Activated T-cell treated with anti-CD3 and anti-CD28 coated beads for 1 hour (primary cell): ENCODE results near the gene ATG5.

Source experiments
- DNase-seq: peaks from one replicate; pipeline ENCODE4 v3.0.0-alpha.2; 2020; ENCODE audit warnings: low read depth

ATG5 gene

DNA sequence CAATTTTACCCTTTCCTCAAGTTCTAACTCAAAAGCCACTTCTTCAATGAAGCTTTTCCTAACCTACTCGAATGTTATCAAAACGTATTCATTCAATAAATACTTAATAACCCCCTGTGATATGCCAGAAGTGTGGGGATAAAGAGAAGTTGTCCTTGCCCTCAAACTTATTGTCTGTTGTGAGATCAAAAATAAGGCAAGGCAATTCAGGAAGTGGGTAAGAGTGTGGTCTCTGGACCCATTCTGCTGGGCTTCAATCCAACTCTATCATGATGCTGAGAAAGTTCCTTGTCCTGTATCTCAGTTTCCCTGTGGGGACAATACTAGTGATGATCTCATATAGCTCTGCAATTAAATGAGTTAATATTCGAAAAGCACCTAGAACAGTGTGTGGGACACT is 146.7 kb downstream of the ATG5 start:
- no peak for DNase-seq

DNA sequence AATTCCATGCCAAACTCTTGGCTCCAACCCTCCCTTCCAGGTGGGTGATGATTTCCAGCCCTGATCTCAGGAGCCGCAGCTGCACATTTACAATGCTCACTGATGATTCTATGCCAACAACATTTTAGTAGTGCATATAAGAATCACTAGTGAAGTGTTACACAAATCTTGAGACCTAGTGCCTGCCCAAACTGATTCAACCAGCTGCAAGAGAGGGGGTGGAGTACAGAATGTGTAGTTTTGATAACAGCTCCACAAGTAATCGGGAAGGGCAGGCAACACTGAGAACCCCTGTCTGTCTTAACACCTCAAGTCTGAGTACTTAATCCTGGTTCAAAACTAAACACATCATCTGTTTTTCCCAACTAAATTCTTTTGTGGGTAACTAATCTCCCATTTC is 147.8 kb downstream of the ATG5 start:
- no peak for DNase-seq

DNA sequence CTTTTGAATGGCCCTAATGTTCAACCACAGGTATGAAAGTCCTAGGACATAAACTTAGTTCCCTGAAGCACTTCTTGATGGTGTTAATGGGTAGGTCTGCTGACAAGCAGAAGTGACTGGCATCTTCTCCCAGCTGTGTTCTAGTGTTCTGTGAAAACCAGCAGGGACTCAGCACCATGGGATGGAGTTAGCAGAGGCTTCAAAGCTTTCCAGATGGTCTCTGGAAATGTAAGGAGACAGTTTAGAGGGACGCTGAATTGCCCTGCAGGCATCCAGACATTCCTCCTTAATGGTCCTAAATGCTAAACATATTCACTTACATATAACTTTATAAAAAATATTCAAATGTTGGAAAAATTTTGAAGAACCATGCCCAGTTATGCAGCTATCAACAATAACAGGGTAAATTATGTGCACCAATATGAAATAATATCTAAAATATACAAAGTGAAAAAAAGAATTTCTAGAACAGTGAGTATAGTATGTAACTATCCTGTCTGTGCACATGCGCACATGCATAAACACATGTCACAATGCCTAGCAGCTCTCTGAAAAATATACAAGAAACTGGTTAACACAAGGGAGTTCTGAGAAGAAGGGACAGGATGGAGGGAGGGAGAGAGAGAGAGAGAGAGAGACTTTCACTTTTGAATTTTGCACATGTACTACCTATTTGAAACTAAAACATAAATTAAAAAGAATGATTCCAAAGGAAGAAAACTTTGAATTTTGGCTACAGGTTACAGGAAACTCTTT is 152.3 kb downstream of the ATG5 start:
- no peak for DNase-seq

- DNase-seq: no peak
Measured at GRCh38 chr6:106170030-106170791, 155.3 kb downstream of the ATG5 start.

DNA sequence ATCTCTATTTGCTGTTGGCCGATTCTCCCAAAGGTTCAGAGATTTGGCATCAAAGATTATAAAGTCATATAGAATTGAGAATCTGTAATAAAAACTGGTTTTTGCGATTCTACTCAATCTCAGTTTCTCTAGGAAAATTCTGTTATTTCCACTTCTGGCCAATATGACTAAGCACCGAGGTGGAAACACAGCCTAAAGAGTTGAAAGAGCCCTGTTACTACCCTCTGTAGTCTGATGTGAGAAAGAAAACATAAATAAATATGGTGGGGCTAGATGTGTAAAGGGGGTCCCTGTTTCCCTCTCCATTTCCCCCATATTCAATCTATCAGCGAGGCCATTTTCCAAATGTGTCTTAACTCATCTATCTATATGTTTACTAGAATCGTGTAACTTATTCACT is 156.0 kb downstream of the ATG5 start:
- DNase-seq: no peak

DNA sequence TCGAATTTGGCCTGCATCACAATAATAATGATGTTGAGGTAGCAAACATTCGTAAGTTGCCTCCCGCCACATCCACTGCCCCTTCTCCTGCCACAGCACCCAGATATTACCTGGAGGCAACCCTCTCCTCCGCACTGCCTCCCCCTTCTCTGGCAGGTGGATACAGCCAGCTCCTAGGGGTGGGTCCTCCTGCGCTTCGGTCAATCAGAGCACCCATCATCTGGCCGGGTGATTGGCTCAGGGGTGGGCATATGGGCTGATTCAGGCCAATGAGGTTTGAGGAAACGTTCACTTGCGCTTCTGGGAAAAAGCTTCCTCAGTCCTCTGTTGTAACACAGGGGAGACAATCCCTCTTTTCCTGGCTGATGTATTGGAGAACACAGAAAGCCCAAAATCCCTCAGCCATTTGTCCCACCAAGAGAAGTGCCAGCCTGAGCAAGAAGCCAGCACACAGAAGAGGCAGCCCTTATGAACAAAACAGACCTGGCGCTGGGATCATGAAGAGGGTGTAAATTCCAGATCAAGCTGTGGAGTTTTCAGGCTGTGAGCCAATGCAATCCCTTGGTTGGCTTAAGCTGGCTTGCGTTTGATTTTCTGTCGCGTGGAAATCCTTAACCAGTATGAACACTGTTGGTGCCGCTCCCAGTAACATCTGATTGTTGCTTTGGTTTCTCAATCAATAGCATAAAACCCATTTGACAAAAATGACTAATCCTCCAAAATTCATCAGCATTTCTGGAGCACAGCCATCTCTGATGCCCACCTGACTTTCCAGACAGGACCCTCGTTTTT is 157.3 kb downstream of the ATG5 start:
- no peak for DNase-seq

DNA sequence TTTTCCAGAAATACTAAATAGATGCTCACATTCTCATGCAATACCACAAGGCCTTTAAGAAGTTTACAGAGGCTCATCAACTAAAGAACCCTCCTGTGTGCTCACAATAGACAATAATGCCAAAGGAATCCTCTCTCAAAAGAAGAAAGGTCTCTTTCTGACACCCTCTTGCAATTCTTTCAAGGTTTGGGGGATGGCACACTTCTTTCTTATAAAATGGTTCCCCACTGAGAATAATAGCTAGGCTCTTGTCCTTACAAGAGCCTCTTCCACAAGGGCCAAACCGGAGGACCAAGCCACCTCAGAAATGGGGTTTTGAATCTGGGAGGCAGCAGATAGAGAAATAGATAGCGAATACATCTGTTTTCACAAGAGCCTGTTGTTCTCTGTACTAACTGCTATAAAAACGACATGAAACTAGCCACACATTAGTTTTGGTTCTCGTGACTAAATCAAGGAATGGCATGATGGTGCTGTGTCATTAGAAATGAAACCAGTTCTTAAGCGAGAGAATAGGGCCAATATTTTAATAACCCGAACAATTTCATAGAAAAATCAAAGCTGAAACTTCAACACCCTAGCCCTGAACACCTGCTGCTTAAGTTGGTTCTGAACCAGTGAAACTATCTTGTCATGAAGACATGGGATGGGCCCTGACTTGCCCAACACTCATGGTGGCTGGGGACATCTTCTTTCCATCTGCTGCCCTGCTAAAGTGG is 158.3 kb downstream of the ATG5 start:
- DNase-seq: no peak

GRCh38 chr6:106165885-106166485 is 159.6 kb downstream of the ATG5 start:
- no peak for DNase-seq

DNA sequence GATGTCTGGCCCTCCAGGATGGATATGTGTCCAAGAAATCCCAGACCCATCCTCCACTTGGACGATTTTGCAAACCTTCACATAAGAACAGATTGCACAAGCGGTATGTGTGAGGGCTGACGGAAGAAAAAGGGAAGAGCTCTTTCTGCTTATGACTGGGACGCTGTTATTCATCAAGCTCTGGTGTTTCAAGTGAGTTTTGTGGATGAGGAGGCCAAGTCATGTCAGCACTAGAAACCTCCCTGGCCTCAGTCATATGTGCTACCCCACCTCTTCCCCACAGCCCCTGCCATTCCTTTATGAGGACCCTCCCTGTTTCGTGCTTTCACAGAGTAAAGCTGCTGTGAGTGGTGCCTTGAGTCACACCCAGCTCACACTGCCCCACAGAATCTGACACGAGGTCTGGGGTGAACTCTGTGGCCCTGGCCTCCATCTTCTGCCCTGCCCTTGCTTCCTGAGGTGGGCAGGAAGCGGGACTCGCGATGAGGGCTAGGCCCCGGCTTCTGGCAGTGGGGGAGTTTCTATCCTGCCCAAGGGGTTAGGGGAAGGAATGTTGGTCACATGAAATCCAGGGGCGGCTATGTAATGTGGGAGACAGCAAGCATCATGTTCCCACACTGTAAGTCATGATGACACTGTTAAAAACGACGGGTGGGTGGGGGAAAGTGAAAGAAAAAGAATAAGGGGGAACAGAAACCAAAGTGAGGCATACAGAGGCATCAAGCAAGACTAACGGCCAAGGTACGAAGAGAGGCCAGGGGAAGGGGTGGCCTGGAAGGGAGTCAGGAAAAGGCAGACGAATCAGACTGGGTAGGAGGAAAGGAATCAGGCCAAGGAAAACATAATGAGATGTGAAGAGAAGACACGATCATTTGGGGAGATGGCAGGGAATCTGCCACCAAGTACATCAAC is 161.3 kb downstream of the ATG5 start:
- DNase-seq: no peak

DNA sequence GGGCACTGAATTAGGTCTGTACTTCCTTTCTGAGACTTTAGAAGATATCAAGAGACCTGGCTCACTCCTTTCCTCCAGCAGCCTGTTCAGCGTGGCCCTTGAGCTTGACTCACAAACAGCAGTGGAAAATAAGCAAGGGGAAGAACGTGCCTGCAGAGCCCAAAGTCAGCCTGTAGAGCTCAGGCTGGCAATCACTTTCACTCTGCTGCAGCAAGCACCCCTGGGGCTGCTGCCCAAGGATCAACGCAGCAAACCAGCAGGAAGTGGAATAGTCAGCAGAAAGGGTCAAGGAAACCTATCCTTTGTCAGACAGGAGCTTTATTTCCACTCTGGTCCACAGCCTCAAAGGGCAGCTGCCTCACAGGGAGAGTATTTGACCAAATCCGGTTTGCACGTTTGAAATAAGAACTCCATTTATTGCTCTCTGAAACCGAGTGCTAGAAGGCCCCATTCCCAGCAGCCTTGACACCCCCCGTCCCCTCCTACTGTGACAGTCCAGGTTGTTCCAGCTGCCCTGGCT is 162.1 kb downstream of the ATG5 start:
- DNase-seq: no peak

GRCh38 chr6:106162921-106163320 is 162.6 kb downstream of the ATG5 start:
- no peak for DNase-seq

DNA sequence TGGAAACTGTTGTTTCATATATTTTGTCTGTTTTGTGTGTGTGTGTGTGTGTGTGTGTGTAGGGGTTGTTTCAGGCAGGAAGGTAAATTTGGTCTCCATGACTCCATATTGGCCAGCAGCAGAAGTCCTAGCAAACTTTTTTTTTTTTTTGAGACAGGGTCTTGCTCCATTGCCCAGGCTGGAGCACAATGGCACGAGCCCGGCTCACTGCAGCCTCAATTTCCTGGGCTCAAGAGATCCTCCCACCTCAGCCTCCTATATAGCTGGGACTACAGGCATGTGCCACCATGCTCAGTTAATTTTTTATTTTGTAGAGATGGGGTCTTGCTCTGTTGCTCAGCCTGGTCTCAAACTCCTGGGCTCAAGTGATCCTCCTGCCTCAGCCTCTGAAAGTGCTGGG is 163.7 kb downstream of the ATG5 start:
- no peak for DNase-seq

DNA sequence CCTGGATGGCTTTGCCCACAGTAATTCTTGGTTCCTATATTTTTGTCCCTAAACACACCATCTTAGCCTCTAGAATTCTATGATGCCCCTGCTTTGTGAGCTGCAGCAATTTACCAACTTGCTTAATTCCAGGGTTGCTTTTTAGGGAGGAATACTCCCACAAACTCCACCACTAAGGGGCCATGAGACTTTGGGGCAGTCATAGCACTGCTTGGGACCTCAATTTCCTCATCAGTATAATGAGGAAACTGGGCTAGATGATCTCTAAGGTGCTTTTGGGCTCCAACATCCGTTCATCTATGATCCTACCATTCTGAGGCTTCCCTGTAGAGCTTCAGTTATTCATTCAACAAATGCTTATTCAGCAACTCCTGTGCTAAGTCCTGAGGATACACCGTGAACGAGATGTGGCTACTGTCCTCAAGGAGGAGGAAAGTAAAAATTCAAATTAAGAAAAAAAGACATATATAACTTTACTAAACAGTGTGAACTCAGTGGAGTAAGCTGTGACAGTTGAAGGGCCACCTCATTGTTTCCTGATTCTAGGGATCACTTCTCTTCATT is 164.2 kb downstream of the ATG5 start:
- no peak for DNase-seq

DNA sequence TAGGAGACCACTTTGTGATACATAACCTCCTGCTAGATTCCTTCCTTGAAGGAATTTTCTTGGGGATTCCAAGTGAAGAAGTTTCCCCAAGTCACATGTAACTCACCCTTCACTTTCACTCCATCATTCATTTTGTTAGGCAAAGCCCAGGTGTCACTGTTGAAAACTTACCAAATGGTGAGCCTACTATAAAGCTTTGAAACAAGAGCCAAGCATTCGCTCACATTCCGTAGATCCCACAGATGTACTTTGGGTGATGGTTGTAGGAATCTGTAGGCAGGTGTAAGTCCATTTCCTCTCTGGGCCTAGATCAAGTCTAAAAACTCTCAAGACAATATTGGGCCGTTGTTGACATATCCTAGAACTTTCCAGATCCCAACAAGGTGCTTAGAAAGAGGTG is 165.4 kb downstream of the ATG5 start:
- no peak for DNase-seq

- DNase-seq: no peak
Measured at GRCh38 chr6:106159531-106159940, 166.0 kb downstream of the ATG5 start.

DNA sequence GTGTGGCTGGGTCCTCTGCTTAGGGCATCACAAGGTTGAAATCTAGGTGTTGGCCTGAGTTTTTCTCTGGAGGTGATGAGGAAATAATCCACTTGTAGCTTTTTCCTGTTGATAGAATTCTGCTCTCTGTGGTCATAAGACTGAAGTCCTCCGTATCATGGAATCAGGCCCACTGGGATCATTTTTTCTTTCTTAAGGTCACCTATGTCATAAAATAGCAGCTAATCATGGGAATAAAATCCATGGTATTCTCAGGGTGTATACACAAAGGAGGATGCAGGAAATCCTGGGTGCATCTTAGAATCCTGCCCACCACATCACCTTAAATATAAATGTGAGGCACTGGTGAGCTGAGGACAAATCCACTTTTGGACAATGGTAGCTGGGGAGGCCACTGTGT is 166.7 kb downstream of the ATG5 start:
- DNase-seq: no peak

DNA sequence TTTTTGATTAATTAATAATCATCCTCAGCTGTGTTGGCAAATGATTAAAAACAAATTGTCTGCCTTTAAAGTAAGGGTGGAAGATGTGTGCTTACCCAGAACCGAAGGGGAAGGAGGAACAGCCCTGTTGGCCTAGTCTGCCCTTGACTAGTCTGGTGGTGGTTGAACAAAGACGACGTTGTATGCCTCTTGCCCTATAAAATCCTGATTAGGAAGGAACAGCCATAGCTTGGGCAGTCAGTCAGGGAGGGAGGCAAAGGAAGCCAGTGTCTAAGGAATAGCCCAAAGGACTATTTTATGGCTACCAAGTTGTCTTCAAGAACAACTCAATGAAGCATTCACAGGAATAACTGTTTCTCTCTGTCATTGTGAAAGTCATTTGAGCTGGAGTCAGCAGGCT is 168.7 kb downstream of the ATG5 start:
- no peak for DNase-seq

- no peak for DNase-seq
Measured at GRCh38 chr6:106156413-106156812, 169.1 kb downstream of the ATG5 start.

DNA sequence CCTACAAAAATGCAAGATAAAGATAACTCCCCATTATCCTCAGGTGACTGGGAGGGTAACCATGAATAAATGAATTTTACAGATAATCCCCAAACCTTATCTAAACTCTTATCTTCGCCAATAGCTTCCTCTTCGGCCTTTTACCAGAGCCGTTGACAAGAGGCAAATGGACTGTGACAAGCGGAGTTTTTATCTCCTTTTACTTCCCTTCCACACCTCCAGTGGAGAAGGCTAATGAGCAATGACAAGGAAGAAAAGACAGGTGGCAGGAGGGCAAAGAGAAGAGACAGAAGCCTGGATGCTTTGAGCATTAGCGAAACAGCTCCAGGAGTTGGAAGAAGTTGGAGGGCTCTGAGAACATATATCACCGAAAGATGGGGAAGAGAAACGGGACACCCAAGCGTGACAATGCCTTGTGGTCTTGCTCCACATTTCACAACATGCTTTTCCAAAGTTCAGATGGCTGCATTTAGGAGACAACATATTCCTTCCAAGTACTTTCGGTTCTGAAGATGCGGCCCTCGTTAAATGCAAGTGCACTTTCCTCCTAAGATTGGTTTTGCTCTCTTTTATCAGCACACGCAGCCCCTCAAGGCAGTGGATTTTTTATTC is 170.2 kb downstream of the ATG5 start:
- DNase-seq: no peak

DNA sequence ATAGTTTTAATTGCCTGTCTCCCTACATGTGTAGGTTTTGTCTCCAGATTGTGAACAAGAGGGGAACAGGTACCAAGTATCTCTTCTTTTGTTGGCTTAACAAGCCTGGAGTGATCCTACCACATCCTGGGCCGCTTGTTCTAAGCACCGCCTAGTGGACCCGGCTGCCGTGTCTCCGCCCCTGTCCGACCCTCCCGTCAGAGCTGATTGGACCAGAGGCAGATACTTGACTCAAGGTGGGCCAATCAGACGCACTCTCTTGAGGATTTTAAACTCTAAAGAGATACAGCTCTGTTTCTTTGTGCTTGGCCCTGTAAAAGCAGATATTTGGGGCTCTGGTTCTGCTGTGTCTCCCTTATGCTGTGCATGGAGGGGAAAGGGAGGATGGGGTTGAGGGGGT is 171.2 kb downstream of the ATG5 start:
- DNase-seq: no peak
